ENCODE data around the gene FAM135A. TPM values are rescaled to one million over a fixed set of nuclear protein-coding genes. Genes with fewer than 3 reads are reported as not detected.
"Not testable (repeated sequence)": the region's sequence is repeated elsewhere in the genome, so short reads cannot be mapped to it uniquely, and the experiment has no call there.

Gene FAM135A
- total RNA-seq, 1 experiment from 2014 or later = 31.5 TPM

GRCh38 chr6:70453899-70454298, 40.6 kb downstream of the FAM135A start:
- ATAC-seq; H3K4me1 ChIP-seq (ENCODE audit: control insufficient read depth, insufficient read depth, low read length); intact Hi-C loops (cut with micrococcal nuclease; ENCODE audit: unreplicated experiment); POLR2A ChIA-PET; H3K9me3 ChIP-seq (ENCODE audit: control insufficient read depth, insufficient read depth, low read depth, low read length); H3K36me3 ChIP-seq (ENCODE audit: control insufficient read depth, insufficient read depth, low read length); H3K27ac ChIP-seq (ENCODE audit: low read length); BruUV-seq (replicated peaks); H3K27me3 ChIP-seq (ENCODE audit: control insufficient read depth, insufficient read depth, low read length); in situ Hi-C loops (cut with HindIII; ENCODE audit: low pct_unique_long_range_greater_than_20kb, low sequenced_read_pairs); CTCF ChIA-PET; H3K4me3 ChIP-seq (ENCODE audit: low read depth in 2 of 2, low read length in 2 of 2); DNase-seq (ENCODE audit: low read depth, low spot score): not testable (repeated sequence)

- BruUV-seq (replicated peaks) = no TSS peak
- TF ChIP-seq POLR2AphosphoS5 (IDR thresholded peaks at IDR 0.05; ENCODE audit: low read depth, low read length) (no peak), SIN3A (IDR thresholded peaks at IDR 0.05; ENCODE audit: borderline replicate concordance, insufficient read depth, low read depth, low read length) (no peak), TCF7L2 (IDR thresholded peaks at IDR 0.05; ENCODE audit: low read depth, low read length) (no peak), CTCF (IDR thresholded peaks at IDR 0.05) (no peak), REST (IDR thresholded peaks at IDR 0.05; ENCODE audit: insufficient read depth in 1 of 2, low read depth in 2 of 2, low read length in 1 of 2) (no peak)
- intact Hi-C loops (cut with micrococcal nuclease; ENCODE audit: unreplicated experiment) = no loop called here
- Histone ChIP-seq H3K27ac (ENCODE audit: low read length) (no peak overlapping the region), H3K27me3 (ENCODE audit: control insufficient read depth, insufficient read depth, low read length) (no peaks in the 10 kb centered on the region), H3K4me1 (ENCODE audit: control insufficient read depth, insufficient read depth, low read length) (no peaks in the 10 kb centered on the region), H3K4me3 (ENCODE audit: low read depth in 2 of 2, low read length in 2 of 2) (no peak overlapping the region), H3K36me3 (ENCODE audit: control insufficient read depth, insufficient read depth, low read length) (no peaks in the 10 kb centered on the region), H3K9me3 (ENCODE audit: control insufficient read depth, insufficient read depth, low read depth, low read length) (no peaks in the 10 kb centered on the region)
- ATAC-seq (no peak), DNase-seq (ENCODE audit: low read depth, low spot score) (no peak)
- ChIA-PET CTCF (no interaction called here), POLR2A (no interaction called here)
- in situ Hi-C loops (cut with HindIII; ENCODE audit: low pct_unique_long_range_greater_than_20kb, low sequenced_read_pairs) = no loop called here
These were observed 43.4 kb downstream of the FAM135A start for GRCh38 chr6:70456735-70457134.

GRCh38 chr6:70459235-70459634, 45.9 kb downstream of the FAM135A start:
- H3K4me1 ChIP-seq (ENCODE audit: control insufficient read depth, insufficient read depth, low read length) = no peaks in the 10 kb centered on the region
- POLR2A ChIA-PET = no interaction called here
- in situ Hi-C loops (cut with HindIII; ENCODE audit: low pct_unique_long_range_greater_than_20kb, low sequenced_read_pairs) = no loop called here
- DNase-seq (ENCODE audit: low read depth, low spot score) = no peak
- no peak overlapping the region for H3K4me3 ChIP-seq (ENCODE audit: low read depth in 2 of 2, low read length in 2 of 2)
- no peaks in the 10 kb centered on the region for H3K27me3 ChIP-seq (ENCODE audit: control insufficient read depth, insufficient read depth, low read length)
- no peaks in the 10 kb centered on the region for H3K9me3 ChIP-seq (ENCODE audit: control insufficient read depth, insufficient read depth, low read depth, low read length)
- BruUV-seq (replicated peaks) = no TSS peak
- ATAC-seq = no peak
- H3K36me3 ChIP-seq (ENCODE audit: control insufficient read depth, insufficient read depth, low read length) = no peaks in the 10 kb centered on the region
- intact Hi-C loops (cut with micrococcal nuclease; ENCODE audit: unreplicated experiment) = no loop called here
- no peak overlapping the region for H3K27ac ChIP-seq (ENCODE audit: low read length)
- CTCF ChIA-PET = no interaction called here
- no peak for TF ChIP-seq CTCF (IDR thresholded peaks at IDR 0.05)
- no peak for TF ChIP-seq SIN3A (IDR thresholded peaks at IDR 0.05; ENCODE audit: borderline replicate concordance, insufficient read depth, low read depth, low read length)
- no peak for TF ChIP-seq POLR2AphosphoS5 (IDR thresholded peaks at IDR 0.05; ENCODE audit: low read depth, low read length)

GRCh38 chr6:70459699-70460098, 46.4 kb downstream of the FAM135A start:
- intact Hi-C loops (cut with micrococcal nuclease; ENCODE audit: unreplicated experiment); BruUV-seq (replicated peaks); POLR2A ChIA-PET: not testable (repeated sequence)

More at GRCh38 chr6:70459699-70460098, 46.4 kb downstream of the FAM135A start:
- H3K4me3 ChIP-seq (ENCODE audit: low read depth in 2 of 2, low read length in 2 of 2); CTCF ChIA-PET; H3K4me1 ChIP-seq (ENCODE audit: control insufficient read depth, insufficient read depth, low read length); H3K36me3 ChIP-seq (ENCODE audit: control insufficient read depth, insufficient read depth, low read length); DNase-seq (ENCODE audit: low read depth, low spot score); H3K27me3 ChIP-seq (ENCODE audit: control insufficient read depth, insufficient read depth, low read length); H3K27ac ChIP-seq (ENCODE audit: low read length); H3K9me3 ChIP-seq (ENCODE audit: control insufficient read depth, insufficient read depth, low read depth, low read length); ATAC-seq; in situ Hi-C loops (cut with HindIII; ENCODE audit: low pct_unique_long_range_greater_than_20kb, low sequenced_read_pairs): not testable (repeated sequence)

All from Panc1 (cell line).